ENCODE results near the gene TSPY10. TPM values are rescaled to one million over a fixed set of nuclear protein-coding genes. Genes with fewer than 3 reads are reported as not detected.
"Not testable (repeated sequence)": the region's sequence is repeated elsewhere in the genome, so short reads cannot be mapped to it uniquely, and the experiment has no call there.

TSPY10 gene, protein sequence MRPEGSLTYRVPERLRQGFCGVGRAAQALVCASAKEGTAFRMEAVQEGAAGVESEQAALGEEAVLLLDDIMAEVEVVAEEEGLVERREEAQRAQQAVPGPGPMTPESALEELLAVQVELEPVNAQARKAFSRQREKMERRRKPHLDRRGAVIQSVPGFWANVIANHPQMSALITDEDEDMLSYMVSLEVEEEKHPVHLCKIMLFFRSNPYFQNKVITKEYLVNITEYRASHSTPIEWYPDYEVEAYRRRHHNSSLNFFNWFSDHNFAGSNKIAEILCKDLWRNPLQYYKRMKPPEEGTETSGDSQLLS
- not detected for total RNA-seq
- long read RNA-seq, result 0 reads

DNA sequence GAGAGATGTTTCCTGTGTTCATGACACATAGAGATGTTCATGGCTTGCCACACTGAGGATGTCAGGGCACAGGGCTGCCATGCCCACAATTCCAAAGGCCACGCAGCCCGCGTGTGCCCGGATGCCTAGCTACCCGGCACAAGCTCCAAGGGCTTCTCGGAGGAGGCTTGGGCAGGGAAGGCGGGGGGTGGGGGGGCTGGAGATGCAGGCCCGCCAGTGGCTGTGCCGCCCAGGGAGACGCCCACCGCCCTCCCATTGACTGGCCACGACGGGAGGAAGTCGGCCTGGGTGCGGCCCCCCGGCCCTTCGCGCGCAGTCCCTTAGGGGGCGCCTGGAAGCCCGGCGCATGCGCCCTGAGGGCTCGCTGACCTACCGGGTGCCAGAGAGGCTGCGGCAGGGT lies at the start of gene TSPY10:
TSPY10 (plus strand) TSS at position 301 of the 400 bp plus-strand sequence; CDS start at position 347, 46 bp downstream.
- DNase-seq (ENCODE audit: low spot score), result not testable (repeated sequence)

- DNase-seq (ENCODE audit: low spot score), result not testable (repeated sequence)
These were observed 40.7 kb upstream of the TSPY10 start, which contains the start of gene TSPY9 for GRCh38 chrY:9486967-9487366. TSPY9 (plus strand) TSS chrY:9487267; CDS start chrY:9487313, 46 bp downstream.

- DNase-seq (ENCODE audit: low spot score), result not testable (repeated sequence)
These were observed 23.3 kb upstream of the TSPY10 start for GRCh38 chrY:9504396-9504795.

DNA sequence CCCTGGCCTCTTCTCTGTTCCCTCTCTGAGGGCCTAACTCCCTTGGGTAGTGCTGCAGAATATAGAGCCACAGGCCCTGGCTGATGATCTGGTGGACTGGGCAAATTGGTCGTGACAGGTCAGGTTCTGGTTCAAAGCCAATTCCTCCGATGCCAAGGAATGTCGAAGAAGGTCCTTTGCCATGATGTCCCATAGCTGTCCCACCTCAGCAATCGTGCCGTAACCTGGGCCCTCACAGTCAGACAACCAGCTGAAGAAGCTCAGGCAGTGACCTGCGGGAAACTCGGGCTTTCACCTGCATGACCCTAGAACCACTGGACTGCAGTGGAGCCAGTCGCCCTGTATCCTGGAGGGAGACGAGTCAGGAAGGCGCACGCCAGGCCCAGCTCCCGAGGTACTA lies 11.4 kb upstream of the TSPY10 start:
- not testable (repeated sequence) for DNase-seq (ENCODE audit: low spot score)

Other genes with a start within 250 kb of the TSPY10 start
- gene TSPY4, start 190.4 kb upstream of the TSPY10 start, total RNA-seq, result not detected
- not detected for gene TSPY8, start 170.1 kb upstream of the TSPY10 start, total RNA-seq
- gene TSPY3, start 129.5 kb upstream of the TSPY10 start, total RNA-seq, result not detected
- gene TSPY1, start 60.9 kb upstream of the TSPY10 start, total RNA-seq, result not detected
- gene TSPY9, start 40.6 kb upstream of the TSPY10 start, total RNA-seq, result not detected